Iris pigment epithelial cell (primary cell): Measurements from ENCODE around the gene MAPKAPK5.
"Not testable (repeated sequence)": the region's sequence is repeated elsewhere in the genome, so short reads cannot be mapped to it uniquely, and the experiment has no call there.

Source experiments
- DNase-seq: peaks from one replicate; pipeline ENCODE4 v3.0.0-alpha.2; 2011; ENCODE audit warnings: low read depth

MAPKAPK5 gene, protein sequence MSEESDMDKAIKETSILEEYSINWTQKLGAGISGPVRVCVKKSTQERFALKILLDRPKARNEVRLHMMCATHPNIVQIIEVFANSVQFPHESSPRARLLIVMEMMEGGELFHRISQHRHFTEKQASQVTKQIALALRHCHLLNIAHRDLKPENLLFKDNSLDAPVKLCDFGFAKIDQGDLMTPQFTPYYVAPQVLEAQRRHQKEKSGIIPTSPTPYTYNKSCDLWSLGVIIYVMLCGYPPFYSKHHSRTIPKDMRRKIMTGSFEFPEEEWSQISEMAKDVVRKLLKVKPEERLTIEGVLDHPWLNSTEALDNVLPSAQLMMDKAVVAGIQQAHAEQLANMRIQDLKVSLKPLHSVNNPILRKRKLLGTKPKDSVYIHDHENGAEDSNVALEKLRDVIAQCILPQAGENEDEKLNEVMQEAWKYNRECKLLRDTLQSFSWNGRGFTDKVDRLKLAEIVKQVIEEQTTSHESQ

DNA sequence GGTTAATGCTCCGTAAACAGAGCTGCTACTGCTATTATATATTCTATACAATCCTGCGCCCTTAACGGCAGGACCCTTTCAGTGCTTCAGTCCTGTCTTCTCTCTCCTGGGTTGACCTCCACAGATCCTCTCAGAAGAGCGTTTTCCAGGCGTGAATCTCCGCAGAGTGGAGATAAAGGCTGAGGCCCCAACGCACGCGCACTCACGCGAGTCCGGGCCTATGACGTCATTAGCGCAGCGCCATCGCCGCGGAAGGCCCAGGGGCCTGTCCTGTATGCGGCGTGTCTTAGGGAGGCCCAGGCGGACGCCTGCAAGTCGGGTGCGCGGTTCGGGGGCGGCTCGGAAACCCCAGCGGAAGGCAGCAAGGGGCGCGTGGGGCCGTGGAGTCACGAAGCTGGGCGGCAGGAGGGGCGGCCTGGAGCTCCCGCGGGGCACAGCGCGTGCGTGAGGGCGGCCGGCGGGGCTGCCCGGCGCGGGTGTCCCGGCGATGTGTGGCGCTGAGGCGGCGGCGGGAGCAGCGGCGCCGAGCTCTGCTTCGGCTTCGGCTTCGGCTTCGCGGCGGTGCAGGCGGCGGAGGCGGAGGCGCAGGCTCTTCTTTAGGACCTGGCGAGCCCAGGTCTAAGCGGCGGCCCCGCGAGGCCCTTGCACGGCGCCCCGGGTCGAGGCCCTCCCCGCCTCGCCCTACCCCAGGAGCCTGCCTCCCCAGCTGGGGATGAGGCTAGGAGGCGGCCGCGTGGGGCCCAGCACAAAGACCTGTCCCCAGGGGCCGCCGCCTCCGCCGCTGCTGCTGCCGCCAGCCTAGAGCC lies at the start of gene MAPKAPK5:
MAPKAPK5 (plus strand) TSS at position 479 of the 806 bp plus-strand sequence. CDS start 506 bp downstream, outside the sequence.
- DNase-seq = peak; percentile 94

GRCh38 chr12:111792856-111793235 lies 49.2 kb upstream of the MAPKAPK5 start:
- DNase-seq = no peak

- DNase-seq = no peak
Observed at GRCh38 chr12:111798182-111798581, 43.8 kb upstream of the MAPKAPK5 start.

DNA sequence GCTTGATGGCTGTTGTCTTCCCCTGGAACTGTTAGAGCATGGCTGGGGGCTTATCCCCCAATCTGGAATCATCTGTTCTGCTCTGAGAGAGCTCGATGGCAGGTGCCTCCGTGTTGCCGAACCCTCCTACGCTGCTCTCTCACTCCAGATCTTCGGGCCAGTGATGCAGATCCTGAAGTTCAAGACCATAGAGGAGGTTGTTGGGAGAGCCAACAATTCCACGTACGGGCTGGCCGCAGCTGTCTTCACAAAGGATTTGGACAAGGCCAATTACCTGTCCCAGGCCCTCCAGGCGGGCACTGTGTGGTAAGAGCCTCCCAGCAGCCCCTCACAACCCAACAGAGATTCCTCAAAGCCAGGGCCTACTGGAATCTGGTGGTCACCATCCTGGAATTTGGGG lies 42.3 kb upstream of the MAPKAPK5 start:
- DNase-seq = no peak

GRCh38 chr12:111803038-111803626 lies 38.9 kb upstream of the MAPKAPK5 start:
- no peak for DNase-seq

GRCh38 chr12:111803851-111804250 lies 38.2 kb upstream of the MAPKAPK5 start:
- no peak for DNase-seq

- no peak for DNase-seq
Observed at GRCh38 chr12:111806304-111806703, 35.7 kb upstream of the MAPKAPK5 start.

DNA sequence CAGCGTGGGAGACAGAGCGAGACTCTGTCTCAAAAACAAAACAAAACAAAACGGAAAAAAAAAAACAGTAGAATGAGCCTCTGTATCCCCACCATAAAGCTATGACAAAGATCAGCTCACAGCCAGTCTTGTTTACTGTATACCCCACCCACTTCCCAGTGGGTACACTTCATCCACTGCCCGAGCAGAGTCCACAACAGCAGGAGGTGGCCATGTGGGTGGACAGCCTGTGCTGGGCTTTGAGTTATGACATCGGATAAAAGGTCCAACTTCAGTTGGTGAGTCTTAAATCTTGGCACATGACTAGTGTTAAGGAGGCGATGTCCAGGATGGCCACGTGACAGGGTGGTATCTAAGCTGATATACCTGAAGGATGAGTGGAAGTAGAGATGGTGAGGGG lies 34.8 kb upstream of the MAPKAPK5 start:
- DNase-seq = no peak

DNA sequence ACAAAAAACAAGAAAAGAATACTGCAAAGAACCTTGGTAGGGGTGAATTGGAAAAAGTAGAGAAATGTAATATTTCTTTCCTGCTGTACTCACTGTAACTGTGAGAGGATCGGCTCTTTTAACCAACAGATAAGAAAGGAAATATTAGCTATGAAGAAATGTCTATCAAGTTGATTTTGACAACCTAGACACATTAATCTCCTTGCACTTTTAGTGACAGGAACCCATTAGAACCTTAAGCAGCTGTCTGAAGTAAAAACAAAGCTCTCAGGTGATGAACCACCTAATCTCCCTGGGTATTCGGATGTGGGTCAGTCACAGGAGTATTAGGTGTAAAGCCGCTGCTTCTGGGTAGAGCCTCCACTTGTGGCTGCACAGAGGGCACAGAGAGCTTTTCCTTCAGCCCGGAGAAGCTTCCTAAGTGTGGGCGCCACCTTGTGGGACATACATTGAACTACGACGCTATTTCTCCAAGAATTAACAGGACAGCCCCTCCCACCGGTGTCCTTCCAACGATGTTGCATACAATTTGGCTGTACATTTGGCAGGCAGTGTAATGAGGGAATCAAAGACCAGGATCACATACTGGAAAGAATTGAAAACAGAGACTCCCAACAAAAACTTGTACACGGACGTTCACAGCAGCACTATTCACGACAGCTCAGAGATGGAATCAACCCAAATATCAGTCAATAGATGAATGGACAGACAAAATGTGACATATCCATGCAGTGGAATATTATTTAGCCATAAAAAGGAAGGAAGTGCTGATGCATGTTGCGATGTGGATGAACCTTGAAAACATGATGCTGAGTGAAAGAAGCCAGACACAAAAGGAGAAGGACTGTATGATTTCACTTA lies 28.9 kb upstream of the MAPKAPK5 start:
- peak; percentile 87 for DNase-seq

DNA sequence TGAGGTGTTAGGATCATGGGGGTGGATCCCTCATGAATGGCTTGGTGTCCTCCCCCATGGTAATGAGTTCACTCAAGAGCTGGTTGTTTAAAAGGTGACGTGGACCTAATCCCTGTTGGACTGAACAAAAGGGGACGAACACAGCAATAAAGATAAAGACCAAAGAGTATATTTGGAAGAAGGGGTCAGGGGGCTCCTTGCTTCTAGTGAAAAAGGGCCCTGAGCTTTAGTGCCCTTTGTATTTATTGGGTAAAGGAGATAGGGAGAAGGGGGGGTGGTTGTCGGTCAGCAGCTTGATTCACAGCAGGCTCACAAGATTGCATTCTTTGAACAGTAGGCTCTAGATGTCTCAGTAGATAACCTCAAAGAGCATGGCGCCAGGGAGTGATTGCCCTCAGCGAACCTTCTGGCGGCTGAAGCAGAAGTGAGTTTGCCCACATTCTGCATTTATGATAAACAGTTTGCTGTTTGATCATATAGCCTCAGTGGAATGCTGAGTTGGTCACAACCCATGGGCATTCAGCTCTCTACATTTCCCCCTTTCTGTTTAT lies 25.9 kb upstream of the MAPKAPK5 start:
- DNase-seq = no peak

DNA sequence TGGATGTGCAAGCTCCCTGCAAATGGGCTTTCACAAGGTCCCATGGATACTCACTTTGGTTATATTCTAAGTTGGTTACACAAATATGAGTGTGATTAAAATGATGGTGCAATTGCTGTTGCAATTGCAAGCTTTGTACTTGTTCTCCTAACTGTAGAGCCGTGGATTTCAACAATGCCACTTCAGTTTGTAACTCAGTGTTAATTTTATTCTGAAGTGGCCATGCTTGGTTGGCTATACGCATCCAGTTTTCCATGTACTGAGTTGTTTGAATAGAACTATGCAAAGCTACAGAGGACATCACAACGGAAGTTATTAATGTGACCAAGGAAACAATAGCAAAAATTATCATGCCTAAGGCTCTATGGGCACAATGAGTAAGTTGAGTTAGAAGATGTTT lies 25.1 kb upstream of the MAPKAPK5 start:
- not testable (repeated sequence) for DNase-seq

- no peak for DNase-seq
Observed at GRCh38 chr12:111818340-111818739, 23.7 kb upstream of the MAPKAPK5 start.

GRCh38 chr12:111819191-111820158 lies 22.6 kb upstream of the MAPKAPK5 start:
- DNase-seq = no peak

DNA sequence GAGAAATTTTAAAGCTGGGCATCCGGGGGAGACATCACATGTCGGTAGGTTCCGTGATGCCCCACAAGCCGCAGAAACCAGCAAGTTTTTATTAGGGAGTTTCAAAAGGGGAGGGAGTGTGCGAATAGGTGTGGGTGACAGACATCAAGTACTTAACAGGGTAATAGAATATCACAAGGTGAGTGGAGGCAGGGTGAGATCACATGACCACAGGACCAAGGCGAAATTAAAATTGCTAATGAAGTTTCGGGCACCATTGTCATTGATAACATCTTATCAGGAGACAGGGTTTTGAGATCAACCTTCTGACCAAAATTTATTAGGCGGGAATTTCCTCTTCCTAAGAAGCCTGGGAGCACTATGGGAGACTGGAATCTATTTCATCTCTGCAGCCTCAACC lies 21.2 kb upstream of the MAPKAPK5 start:
- DNase-seq = not testable (repeated sequence)

DNA sequence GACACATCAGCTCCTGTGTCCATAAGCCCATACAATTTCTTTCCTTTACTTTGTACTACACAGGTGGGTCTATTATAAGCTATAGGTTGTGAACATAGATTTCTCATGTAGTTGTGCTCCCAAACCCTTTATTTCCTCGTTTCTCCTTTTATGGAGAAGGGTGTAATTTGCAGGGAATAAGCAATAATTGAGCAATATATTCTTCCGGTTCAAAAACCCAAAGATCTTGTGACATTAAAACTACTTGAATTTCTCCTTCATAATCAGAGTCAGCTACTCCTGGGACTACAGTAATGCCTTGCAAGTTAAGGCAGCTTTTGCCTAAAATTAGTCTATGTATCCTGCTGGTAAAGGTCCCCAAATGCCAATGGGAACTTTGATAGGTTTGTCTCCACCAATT lies 19.1 kb upstream of the MAPKAPK5 start:
- DNase-seq = no peak

GRCh38 chr12:111823891-111824290 lies 18.1 kb upstream of the MAPKAPK5 start:
- DNase-seq = no peak

DNA sequence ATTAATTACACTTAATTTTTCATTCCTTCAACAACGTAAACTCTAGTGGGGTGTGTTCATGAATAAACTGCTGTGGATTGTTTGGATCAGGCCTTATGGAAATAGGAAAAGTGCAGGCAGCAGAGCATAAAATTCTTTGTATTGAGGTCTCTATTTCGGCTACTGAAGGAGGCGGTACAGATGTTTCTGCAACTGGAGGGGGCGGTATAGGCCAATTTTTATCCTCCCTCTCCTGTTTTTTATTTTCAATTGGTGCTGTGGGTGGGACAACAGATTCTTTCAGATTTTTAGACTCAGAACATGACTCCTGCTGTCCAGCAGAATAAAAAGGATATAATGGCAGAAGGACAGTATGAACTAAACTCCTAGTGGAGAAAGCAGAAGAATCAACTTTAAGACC lies 17.7 kb upstream of the MAPKAPK5 start:
- DNase-seq = not testable (repeated sequence)

- no peak for DNase-seq
Observed at GRCh38 chr12:111825509-111825908, 16.5 kb upstream of the MAPKAPK5 start.

DNA sequence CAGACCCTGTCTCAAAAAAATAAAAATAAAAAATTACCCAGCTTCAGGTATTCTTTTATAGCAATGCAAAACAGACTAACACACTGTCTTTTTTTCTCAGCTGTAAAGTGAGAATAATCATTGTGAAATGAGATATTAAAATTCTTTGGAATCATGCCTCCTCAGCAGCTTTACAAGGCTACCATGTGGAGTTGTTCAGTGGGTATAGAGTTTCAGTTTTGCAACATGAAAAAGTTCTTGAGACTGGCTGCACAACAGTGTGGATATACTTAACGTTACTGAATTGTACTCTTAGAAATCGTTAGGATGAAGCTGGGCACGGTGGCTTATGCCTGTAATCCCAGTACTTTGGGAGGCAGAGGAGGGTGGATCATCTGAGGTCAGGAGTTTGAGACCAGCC lies 15.7 kb upstream of the MAPKAPK5 start:
- DNase-seq = peak; percentile 41

DNA sequence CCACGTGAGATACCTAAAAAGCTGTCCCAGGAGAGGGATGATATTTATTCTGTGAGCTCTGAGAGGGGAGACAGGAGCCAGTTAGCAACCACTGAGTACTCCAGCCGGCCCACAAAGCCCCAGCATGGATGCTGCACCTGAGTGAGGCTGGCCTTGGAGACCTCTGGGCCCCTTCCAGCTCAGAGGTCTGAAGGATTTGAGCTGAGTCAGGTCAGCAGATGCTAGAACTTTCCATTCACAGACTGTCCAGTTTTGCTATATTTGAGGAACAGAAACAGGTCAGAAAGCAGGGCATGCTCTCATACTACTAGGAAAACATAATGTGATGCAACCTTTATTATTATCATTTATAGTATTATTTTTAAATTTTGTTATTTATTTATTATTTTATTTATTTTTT lies 15.0 kb upstream of the MAPKAPK5 start:
- no peak for DNase-seq
